Right lobe of liver (tissue), 6 donors: ENCODE results near the gene PMS1. TPM values are rescaled to one million over a fixed set of nuclear protein-coding genes. Genes with fewer than 3 reads are reported as not detected.

ENCODE experiments used
- ATAC-seq, 4 donors: fragments of 200-7000 bp; cut with Tn5 transposase; one replicate each; pipeline ENCODE4 v1.9.1; 2020; ENCODE audit warnings: mild to moderate bottlenecking in 4 of 4, moderate library complexity in 4 of 4
- DNase-seq, 3 donors: peaks; one replicate each; pipeline ENCODE4 v3.0.0-alpha.2; 2020
- H3K27ac ChIP-seq, 3 donors: fragments of 200-600 bp; one replicate each; pipeline ENCODE4 v1.8.0; 2022
- H3K27me3 ChIP-seq, 2 donors: fragments of 200-600 bp; one replicate each; pipeline ENCODE4 v1.8.0; 2022
- H3K36me3 ChIP-seq, 4 donors: fragments of 200-600 bp; sonication (generic) in 1 of 4; one replicate each; pipeline versions ENCODE4 v1.5.1 to v1.8.0; 2017 to 2022; ENCODE audit warnings: control low read depth in 1 of 4
- H3K4me1 ChIP-seq, 4 donors: fragments of 200-600 bp; sonication (generic) in 1 of 4; one replicate each; pipeline versions ENCODE4 v1.5.1 to v1.8.0; 2017 to 2022; ENCODE audit warnings: control low read depth in 1 of 4
- H3K4me3 ChIP-seq, 3 donors: fragments of 200-600 bp; one replicate each; pipeline ENCODE4 v1.8.0; 2022
- H3K9me3 ChIP-seq, 4 donors: fragments of 200-600 bp; sonication (generic) in 1 of 4; one replicate each; pipeline versions ENCODE4 v1.5.1 to v1.8.0; 2017 to 2022; ENCODE audit warnings: control low read depth in 1 of 4
- POLR2A ChIP-seq: fragments of 450-650 bp; IDR thresholded peaks from one replicate; pipeline ENCODE4 v1.6.1; 2017; ENCODE audit warnings: antibody characterized with exemption, mild to moderate bottlenecking
- WGBS: methylation state at CpG from one replicate; pipeline ENCODE4 v1.1.6; 2018; ENCODE audit warnings: low coverage, low lambda C conversion rate; ENCODE audit not compliant: insufficient coverage; ENCODE audit errors: missing lambda C conversion rate; 5-methylcytosine and 5-hydroxymethylcytosine counted together
- intact Hi-C, 2 donors: fragments of 100-400 bp; cut with DNase I; formaldehyde crosslinking; loops; one replicate each; pipeline versions ENCODE4 v1.11.2 to v1.14.1; 2022
- total RNA-seq, 6 experiments: library from RNA; depleted of rRNA in 2 of 6; stranded (reverse); fragments of >200 nt in 2 of 6; fragmentation: NEBNext Ultra II Directional in 3 of 6; extraction: Animal tissue kit (Norgen Biotek cat#: 25700) in 3 of 6; gene quantifications; one replicate each; pipeline versions ENCODE4 v1.1.0 to v1.2.4, GENCODE V29; 2016 to 2023
- TF ChIP-seq, protein P1 (sequence below), 4 donors: fragments of 200-600 bp in 3 of 4; fragments of 450-650 bp in 1 of 4; IDR thresholded peaks; one replicate each; pipeline versions ENCODE4 v1.5.1 to v1.8.0; 2016 to 2022; ENCODE audit warnings: antibody characterized with exemption in 4 of 4, mild to moderate bottlenecking in 2 of 4
- donor health status: DM: no; HTN: yes; CAD: no.
- donor health status: DM: no; HTN: no; CAD: no.
- donor health status: DM: no; HTN: no; CAD: no.
- donor health status: DM: no; HTN: yes; CAD: no.
- donor health status: DM: no; HTN: yes; CAD: no.

PMS1 gene
- total RNA-seq, 6 experiments from 2014 or later, result 8.1 to 9.5 (median 8.4) TPM

DNA sequence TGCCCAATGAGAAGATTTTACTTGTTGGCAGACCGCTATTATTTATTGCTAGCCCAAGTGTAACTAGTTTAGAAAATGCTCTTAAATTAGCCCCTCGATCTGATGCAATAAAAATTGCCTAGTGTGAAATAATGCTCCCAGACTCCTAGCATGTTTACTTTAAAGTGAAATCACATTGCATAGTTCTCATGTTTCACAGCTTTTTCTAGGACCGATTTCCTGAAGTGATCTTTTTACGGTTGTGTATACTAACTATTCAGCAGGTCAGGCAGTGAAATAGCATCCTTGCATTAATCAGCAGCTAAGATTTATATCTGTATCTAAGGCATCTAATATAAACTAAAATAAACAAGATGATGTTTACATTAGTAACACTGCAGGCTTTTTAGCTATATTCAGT lies 52.4 kb downstream of the PMS1 start:
- Histone ChIP-seq H3K4me3 (no peak overlapping the region), H3K36me3 (no peaks in the 10 kb centered on the region), H3K9me3 (no peaks in the 10 kb centered on the region), H3K4me1 (no peaks in the 10 kb centered on the region), H3K27me3 (no peaks in the 10 kb centered on the region), H3K27ac (no peak overlapping the region)
- WGBS, result 60% methylated on average over 4 of the region's 4 CpGs
- intact Hi-C loops, result no loop called here
- DNase-seq, result no peak
- TF ChIP-seq, protein P1, sequence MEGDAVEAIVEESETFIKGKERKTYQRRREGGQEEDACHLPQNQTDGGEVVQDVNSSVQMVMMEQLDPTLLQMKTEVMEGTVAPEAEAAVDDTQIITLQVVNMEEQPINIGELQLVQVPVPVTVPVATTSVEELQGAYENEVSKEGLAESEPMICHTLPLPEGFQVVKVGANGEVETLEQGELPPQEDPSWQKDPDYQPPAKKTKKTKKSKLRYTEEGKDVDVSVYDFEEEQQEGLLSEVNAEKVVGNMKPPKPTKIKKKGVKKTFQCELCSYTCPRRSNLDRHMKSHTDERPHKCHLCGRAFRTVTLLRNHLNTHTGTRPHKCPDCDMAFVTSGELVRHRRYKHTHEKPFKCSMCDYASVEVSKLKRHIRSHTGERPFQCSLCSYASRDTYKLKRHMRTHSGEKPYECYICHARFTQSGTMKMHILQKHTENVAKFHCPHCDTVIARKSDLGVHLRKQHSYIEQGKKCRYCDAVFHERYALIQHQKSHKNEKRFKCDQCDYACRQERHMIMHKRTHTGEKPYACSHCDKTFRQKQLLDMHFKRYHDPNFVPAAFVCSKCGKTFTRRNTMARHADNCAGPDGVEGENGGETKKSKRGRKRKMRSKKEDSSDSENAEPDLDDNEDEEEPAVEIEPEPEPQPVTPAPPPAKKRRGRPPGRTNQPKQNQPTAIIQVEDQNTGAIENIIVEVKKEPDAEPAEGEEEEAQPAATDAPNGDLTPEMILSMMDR (IDR thresholded peaks at IDR 0.05), result no peak
- TF ChIP-seq POLR2A, result no peak
- ATAC-seq, result peak in 1 of 4 donors; percentile 28

DNA sequence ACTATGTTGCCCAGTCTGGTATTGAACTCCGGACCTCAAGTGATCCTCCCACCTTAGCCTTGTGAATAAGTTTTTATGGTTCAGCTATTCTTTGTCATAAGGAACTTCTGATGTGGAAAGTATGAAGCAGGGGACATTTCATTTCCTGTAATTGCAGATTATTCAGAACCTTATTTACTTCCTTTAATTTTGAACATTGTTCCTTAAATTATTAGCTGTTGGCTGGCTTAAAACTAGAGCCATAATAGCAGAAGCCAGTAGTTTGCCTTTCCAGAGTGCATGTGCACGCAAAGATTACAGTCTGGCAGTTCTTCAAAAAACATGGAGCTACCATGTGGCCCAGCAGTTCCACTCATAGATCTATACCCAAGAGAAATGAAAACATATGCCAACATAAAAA lies 53.1 kb downstream of the PMS1 start:
- intact Hi-C loops, result no loop called here
- no peaks in the 10 kb centered on the region for H3K9me3 ChIP-seq
- no peak for DNase-seq
- peak in 2 of 4 donors; percentile 35 to 50 for ATAC-seq
- 77% methylated on average over 2 of the region's 2 CpGs for WGBS
- no peak overlapping the region for H3K4me3 ChIP-seq
- no peaks in the 10 kb centered on the region for H3K27me3 ChIP-seq
- TF ChIP-seq, protein P1 (IDR thresholded peaks at IDR 0.05), result no peak
- TF ChIP-seq POLR2A, result no peak
- H3K4me1 ChIP-seq, result no peaks in the 10 kb centered on the region
- no peak overlapping the region for H3K27ac ChIP-seq
- H3K36me3 ChIP-seq, result no peaks in the 10 kb centered on the region

DNA sequence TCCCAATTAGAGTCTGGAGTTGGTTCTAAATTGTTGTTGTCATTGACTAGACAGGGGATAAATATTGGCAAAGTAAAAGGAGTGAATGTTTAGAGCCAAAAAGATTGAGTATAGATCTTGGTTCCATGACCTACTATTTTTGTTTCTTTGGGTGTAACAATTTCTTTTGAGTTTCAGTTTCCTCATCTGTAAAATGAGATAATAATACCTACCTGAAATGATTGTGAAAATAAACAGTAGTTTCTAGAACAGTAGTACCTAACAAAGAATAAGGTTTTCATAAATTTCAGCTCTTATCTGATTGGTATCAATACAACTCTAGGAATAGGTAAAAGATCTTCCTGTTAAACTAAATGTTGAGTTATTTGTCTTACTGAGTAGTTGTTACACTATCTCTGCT lies 56.8 kb downstream of the PMS1 start:
- intact Hi-C loops, result no loop called here
- H3K4me1 ChIP-seq, result no peaks in the 10 kb centered on the region
- H3K4me3 ChIP-seq, result no peak overlapping the region
- DNase-seq (no peak), ATAC-seq (no peak)
- H3K9me3 ChIP-seq, result no peaks in the 10 kb centered on the region
- no peaks in the 10 kb centered on the region for H3K27me3 ChIP-seq
- H3K36me3 ChIP-seq, result no peaks in the 10 kb centered on the region
- TF ChIP-seq POLR2A, result no peak
- TF ChIP-seq, protein P1 (IDR thresholded peaks at IDR 0.05), result no peak
- no peak overlapping the region for H3K27ac ChIP-seq

DNA sequence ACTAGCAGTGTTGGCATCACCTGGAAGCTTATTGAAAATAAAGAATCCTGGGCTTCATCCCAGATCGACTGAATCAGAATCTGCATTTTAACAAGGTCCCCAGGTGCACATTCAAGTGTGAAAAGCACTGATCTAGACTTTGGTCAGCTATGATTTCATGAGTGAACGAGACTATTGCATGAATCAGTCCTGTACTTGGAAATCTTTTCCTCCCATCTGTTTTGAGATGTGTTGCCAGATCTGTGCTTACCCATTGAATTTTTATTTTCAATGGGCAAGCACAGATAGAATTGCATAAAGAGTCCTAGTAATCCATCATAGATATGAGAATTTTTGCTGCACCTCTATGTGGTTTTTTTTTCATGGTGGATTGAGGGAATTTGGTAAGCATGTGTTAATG lies 64.0 kb downstream of the PMS1 start:
- WGBS, result 68% methylated on average over 2 of the region's 2 CpGs
- Histone ChIP-seq H3K9me3 (no peaks in the 10 kb centered on the region), H3K4me3 (no peak overlapping the region), H3K27ac (no peak overlapping the region), H3K4me1 (no peaks in the 10 kb centered on the region), H3K36me3 (no peaks in the 10 kb centered on the region), H3K27me3 (no peaks in the 10 kb centered on the region)
- ATAC-seq, result no peak
- intact Hi-C loops, result no loop called here
- no peak for DNase-seq
- TF ChIP-seq, protein P1 (IDR thresholded peaks at IDR 0.05), result no peak
- TF ChIP-seq POLR2A, result no peak

DNA sequence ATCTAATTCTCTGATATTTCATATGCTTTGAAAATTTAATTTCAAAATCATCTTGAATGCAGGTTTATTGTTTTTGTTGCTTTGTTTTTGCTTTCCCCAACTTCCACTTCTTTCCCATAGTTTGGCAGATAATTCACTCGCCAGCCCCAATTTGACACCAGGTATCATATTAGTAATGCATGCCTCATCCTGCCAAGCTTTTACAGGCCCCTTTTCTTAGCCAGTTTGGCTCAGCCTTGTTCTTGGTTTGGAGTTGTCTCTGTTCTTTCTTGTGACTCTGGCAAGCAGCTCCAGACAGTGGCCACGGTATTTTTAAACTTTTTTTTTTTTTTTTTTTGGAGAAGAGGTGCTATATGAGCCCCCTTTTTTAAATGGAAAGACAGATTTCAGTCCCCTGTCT lies 65.3 kb downstream of the PMS1 start:
- intact Hi-C loops, result no loop called here
- H3K36me3 ChIP-seq, result peaks cover 0 to 3% (median 0%) of the 10 kb centered on the region in 4 donors
- H3K9me3 ChIP-seq, result no peaks in the 10 kb centered on the region
- no peaks in the 10 kb centered on the region for H3K27me3 ChIP-seq
- ATAC-seq (no peak), DNase-seq (no peak)
- H3K4me1 ChIP-seq, result no peaks in the 10 kb centered on the region
- H3K27ac ChIP-seq, result no peak overlapping the region
- 74% methylated on average over 2 of the region's 2 CpGs for WGBS
- H3K4me3 ChIP-seq, result no peak overlapping the region
- no peak for TF ChIP-seq POLR2A
- TF ChIP-seq, protein P1 (IDR thresholded peaks at IDR 0.05), result no peak
